ENCODE measurements around the gene SASH1.

DNA sequence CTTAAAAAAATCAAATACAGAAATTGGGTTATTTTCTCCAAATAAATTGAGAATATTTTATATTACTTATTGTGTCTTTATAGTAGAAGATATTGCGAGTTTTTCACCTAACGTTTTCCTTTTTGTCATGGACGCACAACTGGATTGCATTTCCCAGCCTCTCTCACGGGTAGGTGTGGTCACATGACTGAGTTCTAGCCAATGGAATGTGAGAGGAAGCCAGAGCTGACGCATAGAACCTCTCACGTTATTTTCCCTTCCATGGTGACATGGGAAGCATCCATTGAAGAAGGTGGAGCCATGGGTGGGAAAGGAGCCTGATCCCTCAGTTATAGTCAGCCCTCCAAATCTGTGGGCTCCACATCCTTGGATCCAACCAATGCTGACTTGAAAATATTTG is 248.2 kb downstream of the SASH1 start:
- TF ChIP-seq CTCF (IDR thresholded peaks at IDR 0.05; ENCODE audit: borderline replicate concordance, extremely low read depth, low read length, poor library complexity, severe bottlenecking): no peak
- no peak for TF ChIP-seq EZH2 (IDR thresholded peaks at IDR 0.05; ENCODE audit: borderline replicate concordance, low read depth, low read length, severe bottlenecking)
